Omental fat pad (tissue), 4 donors: ENCODE data around the gene ACSL4. TPM values are rescaled to one million over a fixed set of nuclear protein-coding genes. Genes with fewer than 3 reads are reported as not detected.

ENCODE experiments used
- ATAC-seq: fragments of 150-250 bp; one replicate; pipeline ENCODE4 v1.9.1; 2016; ENCODE audit warnings: mild to moderate bottlenecking, moderate library complexity; ENCODE audit not compliant: low FRiP score
- DNase-seq: peaks from one replicate; pipeline ENCODE4 v3.0.0-alpha.2; 2019; ENCODE audit warnings: low spot score
- CTCF ChIP-seq, 3 donors: fragments of 450-650 bp; IDR thresholded peaks; one replicate each; pipeline ENCODE4 v1.5.1; 2016 to 2017; ENCODE audit warnings: antibody characterized with exemption in 3 of 3, mild to moderate bottlenecking in 3 of 3, moderate library complexity in 2 of 3
- total RNA-seq, 4 donors: library from RNA; depleted of rRNA; stranded (reverse); fragments of >200 nt; gene quantifications; one replicate each; pipeline ENCODE4 v1.1.0, GENCODE V29; 2016

The ACSL4 gene
- total RNA-seq, 4 donors from 2014 or later: 94.7 to 244 (median 166) TPM

GRCh38 chrX:109710181-109710580 lies 22.9 kb downstream of the ACSL4 start:
- TF ChIP-seq CTCF (IDR thresholded peaks at IDR 0.05): no peak
- no peak for ATAC-seq
- no peak for DNase-seq

GRCh38 chrX:109709129-109709631 lies 23.9 kb downstream of the ACSL4 start:
- DNase-seq (no peak), ATAC-seq (peak; percentile 49)
- no peak for TF ChIP-seq CTCF (IDR thresholded peaks at IDR 0.05)

GRCh38 chrX:109707720-109708119 lies 25.3 kb downstream of the ACSL4 start:
- ATAC-seq (no peak), DNase-seq (no peak)

GRCh38 chrX:109707319-109707718 lies 25.7 kb downstream of the ACSL4 start:
- DNase-seq: no peak
- no peak for ATAC-seq
- no peak for TF ChIP-seq CTCF (IDR thresholded peaks at IDR 0.05)

More at GRCh38 chrX:109707720-109708119, 25.3 kb downstream of the ACSL4 start:
- no peak for TF ChIP-seq CTCF (IDR thresholded peaks at IDR 0.05)

GRCh38 chrX:109704563-109704962 lies 28.5 kb downstream of the ACSL4 start:
- no peak for ATAC-seq
- no peak for TF ChIP-seq CTCF (IDR thresholded peaks at IDR 0.05)
- no peak for DNase-seq

GRCh38 chrX:109697855-109698254 lies 35.2 kb downstream of the ACSL4 start:
- no peak for TF ChIP-seq CTCF (IDR thresholded peaks at IDR 0.05)
- ATAC-seq (no peak), DNase-seq (no peak)

GRCh38 chrX:109696146-109696740 lies 36.8 kb downstream of the ACSL4 start:
- no peak for TF ChIP-seq CTCF (IDR thresholded peaks at IDR 0.05)
- no peak for DNase-seq
- no peak for ATAC-seq
